WI38 (cell line): ENCODE measurements around the gene ZDHHC3.

Experiments
- H3K4me3 ChIP-seq: 2 replicates; pipeline ENCODE4 v1.5.1; 2011; ENCODE audit warnings: low read depth, mild to moderate bottlenecking, control low read depth, low read length
- TF ChIP-seq, protein P1 (sequence below): IDR thresholded peaks from 2 replicates; pipeline ENCODE4 v1.5.1; 2012; ENCODE audit warnings: low read depth, mild to moderate bottlenecking, control low read depth, low read length

The ZDHHC3 gene

DNA sequence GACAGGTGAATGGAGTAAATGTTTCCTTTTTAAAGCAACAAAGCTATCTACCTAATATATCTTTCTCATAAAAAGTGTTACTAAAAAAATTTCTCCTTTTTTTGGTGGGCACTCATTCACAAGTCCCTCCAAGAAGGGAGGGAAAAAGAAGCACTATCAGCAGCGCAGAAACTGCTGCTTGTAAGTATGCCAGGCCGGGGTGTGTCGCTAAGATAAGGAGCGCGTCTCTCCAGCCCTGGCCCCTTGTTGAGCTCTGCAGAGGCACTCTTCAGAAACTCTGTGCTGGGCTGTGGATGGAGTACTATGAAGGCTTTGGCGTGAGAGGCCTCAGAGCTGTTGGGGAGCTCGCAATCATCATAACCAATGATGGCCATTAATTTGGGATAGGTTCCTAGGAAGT is 49.1 kb downstream of the ZDHHC3 start:
- H3K4me3 ChIP-seq, result no peak overlapping the region
- TF ChIP-seq, protein P1, sequence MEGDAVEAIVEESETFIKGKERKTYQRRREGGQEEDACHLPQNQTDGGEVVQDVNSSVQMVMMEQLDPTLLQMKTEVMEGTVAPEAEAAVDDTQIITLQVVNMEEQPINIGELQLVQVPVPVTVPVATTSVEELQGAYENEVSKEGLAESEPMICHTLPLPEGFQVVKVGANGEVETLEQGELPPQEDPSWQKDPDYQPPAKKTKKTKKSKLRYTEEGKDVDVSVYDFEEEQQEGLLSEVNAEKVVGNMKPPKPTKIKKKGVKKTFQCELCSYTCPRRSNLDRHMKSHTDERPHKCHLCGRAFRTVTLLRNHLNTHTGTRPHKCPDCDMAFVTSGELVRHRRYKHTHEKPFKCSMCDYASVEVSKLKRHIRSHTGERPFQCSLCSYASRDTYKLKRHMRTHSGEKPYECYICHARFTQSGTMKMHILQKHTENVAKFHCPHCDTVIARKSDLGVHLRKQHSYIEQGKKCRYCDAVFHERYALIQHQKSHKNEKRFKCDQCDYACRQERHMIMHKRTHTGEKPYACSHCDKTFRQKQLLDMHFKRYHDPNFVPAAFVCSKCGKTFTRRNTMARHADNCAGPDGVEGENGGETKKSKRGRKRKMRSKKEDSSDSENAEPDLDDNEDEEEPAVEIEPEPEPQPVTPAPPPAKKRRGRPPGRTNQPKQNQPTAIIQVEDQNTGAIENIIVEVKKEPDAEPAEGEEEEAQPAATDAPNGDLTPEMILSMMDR, result no peak

DNA sequence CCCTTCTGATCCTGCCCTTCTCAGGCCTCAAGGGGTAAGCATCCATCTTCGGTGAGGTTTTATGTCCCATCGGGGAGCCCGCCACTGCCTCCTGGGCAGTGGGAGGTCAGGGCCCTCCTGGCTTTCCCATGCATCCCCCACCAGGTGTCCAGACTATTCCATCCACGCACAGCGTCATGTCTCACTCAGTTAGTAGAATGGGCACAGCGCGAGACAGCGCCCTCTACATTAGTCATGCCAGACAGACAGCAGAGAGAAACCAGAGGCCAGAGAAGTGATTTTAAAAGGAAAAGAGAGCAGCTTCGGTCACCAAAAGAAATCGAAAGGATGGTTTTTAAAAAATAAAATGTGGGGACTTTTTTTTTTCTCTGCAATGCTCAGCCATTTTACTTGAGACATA is 49.8 kb downstream of the ZDHHC3 start:
- no peak overlapping the region for H3K4me3 ChIP-seq
- TF ChIP-seq, protein P1, result no peak

DNA sequence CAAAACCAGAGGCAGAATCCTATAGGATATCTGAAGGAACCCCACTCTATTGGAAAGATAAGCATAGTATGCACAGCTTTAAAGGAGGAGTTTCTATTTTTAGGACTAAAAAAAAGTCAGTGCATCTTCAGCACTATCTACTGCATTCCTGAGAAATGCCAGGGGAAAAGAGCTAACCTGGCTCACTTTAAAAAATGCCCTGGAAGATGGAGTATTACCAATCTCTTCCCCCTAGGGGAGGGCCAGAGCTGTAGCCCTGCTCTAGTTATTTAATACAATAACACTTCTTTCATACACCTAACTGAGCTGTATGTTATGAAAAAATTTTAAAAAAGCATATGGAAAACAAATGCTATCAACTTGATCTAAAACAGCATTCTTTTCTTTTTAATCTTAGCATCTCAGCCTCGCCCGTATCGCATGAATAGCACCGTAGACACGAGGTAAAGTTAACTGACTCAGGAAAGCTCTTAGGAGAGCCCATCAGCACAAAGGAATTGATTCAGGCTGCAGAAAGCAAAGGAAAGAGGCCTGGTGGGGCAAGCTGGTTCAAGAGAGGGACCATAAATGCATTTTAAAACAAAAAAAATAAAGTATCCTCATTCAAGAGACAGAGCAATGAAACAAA is 51.4 kb downstream of the ZDHHC3 start:
- no peak overlapping the region for H3K4me3 ChIP-seq
- TF ChIP-seq, protein P1, result no peak

DNA sequence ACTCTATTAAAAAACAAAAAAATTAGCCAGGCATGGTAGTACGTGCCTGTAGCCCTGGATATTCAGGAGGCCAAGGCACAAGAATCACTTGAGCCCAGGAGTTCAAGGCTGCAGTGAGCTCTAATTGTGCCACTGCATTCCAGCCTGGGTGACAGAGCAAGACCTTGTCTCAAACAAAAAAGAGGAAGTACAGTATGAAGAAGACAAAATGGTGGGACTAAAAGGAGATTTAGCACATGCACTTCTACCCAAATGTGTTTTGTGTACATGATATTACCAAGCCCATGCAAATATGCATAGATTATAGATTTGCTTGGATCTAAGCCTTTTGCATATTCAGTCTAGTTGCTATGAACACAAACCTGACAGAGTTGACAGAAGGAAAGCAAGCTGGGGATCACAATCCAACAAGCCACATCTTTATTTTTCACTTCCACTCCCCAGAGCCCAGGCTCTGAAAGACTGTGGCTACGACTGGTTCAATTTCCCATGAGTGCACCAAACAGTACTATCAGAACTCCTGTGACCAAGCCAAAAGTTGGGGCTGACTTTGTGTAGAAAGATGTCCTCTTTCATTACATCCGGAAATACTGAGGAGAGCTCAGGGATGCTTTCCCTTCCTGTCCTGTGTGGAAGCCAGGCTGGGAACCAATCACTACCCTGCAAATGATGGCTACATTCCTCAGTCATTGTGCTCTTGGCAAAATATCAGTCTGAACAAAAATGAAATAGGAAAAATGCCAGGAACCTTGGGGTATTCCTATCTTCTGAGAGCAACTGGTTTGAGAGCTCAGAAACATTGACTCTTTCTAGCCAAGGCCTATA is 52.1 kb downstream of the ZDHHC3 start:
- TF ChIP-seq, protein P1, result no peak
- H3K4me3 ChIP-seq, result no peak overlapping the region

DNA sequence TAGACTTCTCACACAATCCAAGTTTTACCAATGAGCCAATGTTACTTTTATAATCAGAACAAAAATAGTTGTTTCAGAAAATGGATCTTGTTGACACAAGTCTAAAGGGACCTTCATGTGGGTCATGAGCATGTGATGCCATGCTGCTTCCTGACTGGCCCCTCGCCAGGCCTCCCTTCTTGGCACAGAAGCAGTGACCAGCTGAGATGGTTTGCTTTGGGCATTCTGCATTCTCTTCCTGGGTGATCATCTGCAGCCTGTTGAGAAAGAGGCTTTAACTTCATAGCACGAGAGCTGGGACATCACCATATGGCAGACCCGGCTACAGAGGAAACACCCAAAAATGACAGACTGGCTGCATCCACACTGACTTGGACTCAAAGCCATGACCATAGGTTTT is 55.9 kb downstream of the ZDHHC3 start:
- H3K4me3 ChIP-seq, result no peak overlapping the region
- TF ChIP-seq, protein P1, result no peak

DNA sequence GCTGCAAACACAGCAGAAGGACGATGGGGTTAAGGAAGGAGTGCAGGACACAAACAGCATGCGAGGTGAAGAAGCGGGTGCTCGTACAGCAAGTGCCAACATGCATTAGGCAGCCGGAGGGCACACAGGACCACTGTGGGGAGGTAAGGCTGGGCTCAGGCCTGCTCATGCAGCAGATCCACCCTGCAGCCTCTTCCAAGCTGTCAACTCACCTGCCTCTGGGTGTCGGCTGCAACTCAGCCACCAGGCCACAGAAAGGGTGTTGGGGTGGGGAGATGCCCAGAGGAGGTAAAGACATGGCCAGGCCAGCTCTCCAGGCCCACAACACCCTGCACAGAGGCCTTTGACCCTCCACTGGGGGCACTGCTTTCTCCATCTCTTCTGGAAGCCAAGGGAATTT is 57.4 kb downstream of the ZDHHC3 start:
- TF ChIP-seq, protein P1, result no peak
- H3K4me3 ChIP-seq, result no peak overlapping the region

DNA sequence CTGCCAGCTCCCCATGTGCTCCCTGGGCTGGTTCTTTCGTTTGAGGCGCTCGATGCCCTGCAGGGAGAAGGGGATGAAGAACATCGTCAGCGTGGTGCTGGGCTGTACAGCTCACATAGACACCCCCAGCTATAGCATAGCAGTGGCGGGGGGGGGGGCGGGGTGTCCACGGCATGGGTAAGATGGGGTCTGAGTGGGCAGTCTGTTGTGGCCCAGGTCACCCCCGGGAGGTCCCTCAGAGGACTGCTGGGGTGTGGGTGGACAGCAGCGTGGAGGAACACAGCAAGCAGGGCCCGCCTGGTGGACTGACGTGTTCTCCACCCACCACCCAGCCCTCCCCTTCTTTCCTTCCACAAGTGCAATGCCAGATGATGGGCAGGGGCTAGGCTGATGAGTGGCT is 57.9 kb downstream of the ZDHHC3 start:
- H3K4me3 ChIP-seq, result no peak overlapping the region
- TF ChIP-seq, protein P1, result no peak
